Transverse colon (tissue), 4 donors: Measurements from ENCODE around the gene PRR19. TPM values are rescaled to one million over a fixed set of nuclear protein-coding genes. Genes with fewer than 3 reads are reported as not detected.

Source experiments
- DNase-seq: peaks from one replicate; pipeline ENCODE4 v3.0.0-alpha.2; 2019
- H3K27ac ChIP-seq, 4 donors: fragments of 200-600 bp; sonication (generic); 2 replicates each; pipeline ENCODE4 v1.5.1; 2016 to 2018; ENCODE audit warnings: inconsistent platforms in 4 of 4
- H3K27me3 ChIP-seq: fragments of 200-600 bp; sonication (generic); 2 replicates; pipeline ENCODE4 v1.5.1; 2017; ENCODE audit warnings: inconsistent platforms
- H3K36me3 ChIP-seq, 4 donors: fragments of 200-600 bp; sonication (generic); 2 replicates each; pipeline ENCODE4 v1.5.1; 2017 to 2019; ENCODE audit warnings: inconsistent platforms in 4 of 4
- H3K4me1 ChIP-seq, 4 donors: fragments of 200-600 bp; sonication (generic); 2 replicates each; pipeline ENCODE4 v1.5.1; 2017 to 2020; ENCODE audit warnings: inconsistent platforms in 4 of 4
- H3K4me3 ChIP-seq, 4 donors: fragments of 200-600 bp; sonication (generic); 1 replicate in 1 of 4; 2 replicates in 3 of 4; pipeline versions ENCODE4 v1.5.1 to v1.6.1; 2017 to 2019; ENCODE audit warnings: inconsistent platforms in 4 of 4
- H3K9me3 ChIP-seq, 2 donors: fragments of 200-600 bp; sonication (generic); 2 replicates each; pipeline ENCODE4 v1.5.1; 2017 to 2019; ENCODE audit warnings: inconsistent platforms in 2 of 2
- EP300 ChIP-seq: sonication (generic); formaldehyde crosslinking; IDR thresholded peaks from one replicate; pipeline ENCODE4 v1.6.1; 2017; ENCODE audit warnings: antibody characterized with exemption, low read depth
- POLR2A ChIP-seq: fragments of 450-650 bp; IDR thresholded peaks from one replicate; pipeline ENCODE4 v1.6.1; 2016; ENCODE audit warnings: antibody characterized with exemption, mild to moderate bottlenecking, moderate library complexity
- POLR2AphosphoS5 ChIP-seq, 3 donors: sonication (generic); formaldehyde crosslinking; IDR thresholded peaks; one replicate each; pipeline ENCODE4 v1.6.1; 2016; ENCODE audit warnings: antibody characterized with exemption in 3 of 3
- WGBS, 2 donors: methylation state at CpG; one replicate each; pipeline ENCODE4 v1.1.5; 2018; ENCODE audit warnings: low coverage in 1 of 2; 5-methylcytosine and 5-hydroxymethylcytosine counted together
- in situ Hi-C, 4 donors: fragments of 200-750 bp; cut with MboI; loops; one replicate each; pipeline versions ENCODE4 v1.15.0 to v1.15.1; 2017; ENCODE audit warnings: low sequenced_read_pairs in 3 of 4, low pct_ligation_motif_present in 1 of 4, low pct_unique_long_range_greater_than_20kb in 1 of 4
- intact Hi-C: fragments of 100-400 bp; cut with DNase I; formaldehyde crosslinking; loops from one replicate; pipeline ENCODE4 v1.15.1; 2023; ENCODE audit warnings: low total_unique reads
- total RNA-seq, 4 donors: library from RNA; depleted of rRNA; stranded (reverse); fragments of >200 nt; gene quantifications; one replicate each; pipeline ENCODE4 v1.1.0, GENCODE V29; 2016
- TF ChIP-seq, protein P1 (sequence below), 5 experiments: fragments of 200-600 bp in 3 of 5; fragments of 450-650 bp in 2 of 5; sonication (generic) in 3 of 5; IDR thresholded peaks; 1 replicate in 2 of 5; 2 replicates in 3 of 5; pipeline ENCODE4 v1.5.1; 2016 to 2017; ENCODE audit warnings: antibody characterized with exemption in 5 of 5, inconsistent platforms in 3 of 5, mild to moderate bottlenecking in 2 of 5, moderate library complexity in 1 of 5

PRR19 gene
- total RNA-seq, 4 donors from 2014 or later, result 0.41 to 0.79 TPM; not detected in 2

DNA sequence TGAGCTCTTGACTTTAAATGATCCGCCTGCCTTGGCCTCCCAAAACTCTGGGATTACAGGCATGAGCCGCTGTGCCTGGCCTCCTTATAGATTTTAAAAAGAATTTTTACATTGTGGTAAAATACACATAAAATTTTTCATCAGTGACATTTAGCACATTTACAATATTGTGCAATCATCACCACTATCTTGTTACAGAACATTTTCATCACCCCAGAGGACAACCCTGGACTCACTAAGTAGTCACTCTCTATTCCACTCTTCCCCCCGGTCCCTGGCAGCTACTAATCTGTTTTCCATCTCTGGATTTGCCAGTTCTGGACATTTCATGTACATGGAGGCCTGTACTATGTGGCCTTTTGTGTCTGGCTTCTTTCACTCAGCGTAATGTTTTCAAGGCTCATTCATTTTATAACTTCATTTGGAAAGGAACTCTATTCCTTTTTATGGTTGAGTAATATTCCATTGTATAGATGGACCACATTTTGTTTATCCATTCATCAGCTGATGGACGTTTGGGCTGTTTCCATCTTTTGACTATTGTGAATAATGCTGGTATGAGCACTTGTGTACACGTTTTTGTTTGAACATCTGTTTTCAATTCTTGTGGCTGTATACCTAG is 43.4 kb downstream of the PRR19 start:
- H3K4me1 ChIP-seq, result no peaks in the 10 kb centered on the region
- no peak for DNase-seq
- H3K27me3 ChIP-seq, result no peaks in the 10 kb centered on the region
- TF ChIP-seq POLR2AphosphoS5 (IDR thresholded peaks at IDR 0.05), result no peak
- TF ChIP-seq POLR2A, result no peak
- no peak for TF ChIP-seq EP300
- TF ChIP-seq, protein P1, sequence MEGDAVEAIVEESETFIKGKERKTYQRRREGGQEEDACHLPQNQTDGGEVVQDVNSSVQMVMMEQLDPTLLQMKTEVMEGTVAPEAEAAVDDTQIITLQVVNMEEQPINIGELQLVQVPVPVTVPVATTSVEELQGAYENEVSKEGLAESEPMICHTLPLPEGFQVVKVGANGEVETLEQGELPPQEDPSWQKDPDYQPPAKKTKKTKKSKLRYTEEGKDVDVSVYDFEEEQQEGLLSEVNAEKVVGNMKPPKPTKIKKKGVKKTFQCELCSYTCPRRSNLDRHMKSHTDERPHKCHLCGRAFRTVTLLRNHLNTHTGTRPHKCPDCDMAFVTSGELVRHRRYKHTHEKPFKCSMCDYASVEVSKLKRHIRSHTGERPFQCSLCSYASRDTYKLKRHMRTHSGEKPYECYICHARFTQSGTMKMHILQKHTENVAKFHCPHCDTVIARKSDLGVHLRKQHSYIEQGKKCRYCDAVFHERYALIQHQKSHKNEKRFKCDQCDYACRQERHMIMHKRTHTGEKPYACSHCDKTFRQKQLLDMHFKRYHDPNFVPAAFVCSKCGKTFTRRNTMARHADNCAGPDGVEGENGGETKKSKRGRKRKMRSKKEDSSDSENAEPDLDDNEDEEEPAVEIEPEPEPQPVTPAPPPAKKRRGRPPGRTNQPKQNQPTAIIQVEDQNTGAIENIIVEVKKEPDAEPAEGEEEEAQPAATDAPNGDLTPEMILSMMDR (IDR thresholded peaks at IDR 0.05), result no peak
- H3K36me3 ChIP-seq, result peaks cover 0 to 7% (median 0%) of the 10 kb centered on the region in 4 donors
- no peak overlapping the region for H3K4me3 ChIP-seq
- H3K27ac ChIP-seq, result no peak overlapping the region
- intact Hi-C loops, result no loop called here
- no peaks in the 10 kb centered on the region for H3K9me3 ChIP-seq
- WGBS, 2 donors, result 79 to 83% methylated on average over 3 to 6 of the region's 6 CpGs
- in situ Hi-C loops, result no loop called here

DNA sequence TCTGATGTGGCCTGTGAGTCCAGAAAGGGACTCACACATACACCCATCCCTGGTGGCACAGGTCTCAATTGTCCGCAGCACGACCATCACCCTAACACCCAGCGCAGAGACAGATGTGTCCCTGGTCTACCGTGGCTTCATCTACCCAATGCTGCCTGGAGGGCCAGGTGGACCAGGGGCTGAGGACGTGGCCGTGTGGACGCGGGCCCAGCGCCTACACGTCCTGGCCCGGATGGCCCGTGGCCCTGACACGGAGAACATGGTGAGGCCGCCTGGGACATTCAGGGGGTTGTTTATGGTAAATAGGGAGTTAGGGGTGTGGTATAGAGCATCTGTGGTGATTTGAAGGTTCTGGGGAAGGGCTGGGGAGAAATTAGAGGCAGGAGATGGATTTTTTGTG is 46.3 kb downstream of the PRR19 start:
- peaks cover 0 to 7% (median 0%) of the 10 kb centered on the region in 4 donors for H3K36me3 ChIP-seq
- in situ Hi-C loops, result no loop called here
- H3K9me3 ChIP-seq, result no peaks in the 10 kb centered on the region
- WGBS, 2 donors, result 94% methylated on average over 14 of the region's 14 CpGs; no CpG with 5 or more reads in 1 of the 2 donors
- no peak for DNase-seq
- H3K27ac ChIP-seq, result no peak overlapping the region
- intact Hi-C loops, result no loop called here
- no peaks in the 10 kb centered on the region for H3K27me3 ChIP-seq
- H3K4me3 ChIP-seq, result no peak overlapping the region
- TF ChIP-seq POLR2AphosphoS5 (IDR thresholded peaks at IDR 0.05) (no peak), POLR2A (no peak), EP300 (no peak)
- TF ChIP-seq, protein P1 (IDR thresholded peaks at IDR 0.05), result no peak
- no peaks in the 10 kb centered on the region for H3K4me1 ChIP-seq

DNA sequence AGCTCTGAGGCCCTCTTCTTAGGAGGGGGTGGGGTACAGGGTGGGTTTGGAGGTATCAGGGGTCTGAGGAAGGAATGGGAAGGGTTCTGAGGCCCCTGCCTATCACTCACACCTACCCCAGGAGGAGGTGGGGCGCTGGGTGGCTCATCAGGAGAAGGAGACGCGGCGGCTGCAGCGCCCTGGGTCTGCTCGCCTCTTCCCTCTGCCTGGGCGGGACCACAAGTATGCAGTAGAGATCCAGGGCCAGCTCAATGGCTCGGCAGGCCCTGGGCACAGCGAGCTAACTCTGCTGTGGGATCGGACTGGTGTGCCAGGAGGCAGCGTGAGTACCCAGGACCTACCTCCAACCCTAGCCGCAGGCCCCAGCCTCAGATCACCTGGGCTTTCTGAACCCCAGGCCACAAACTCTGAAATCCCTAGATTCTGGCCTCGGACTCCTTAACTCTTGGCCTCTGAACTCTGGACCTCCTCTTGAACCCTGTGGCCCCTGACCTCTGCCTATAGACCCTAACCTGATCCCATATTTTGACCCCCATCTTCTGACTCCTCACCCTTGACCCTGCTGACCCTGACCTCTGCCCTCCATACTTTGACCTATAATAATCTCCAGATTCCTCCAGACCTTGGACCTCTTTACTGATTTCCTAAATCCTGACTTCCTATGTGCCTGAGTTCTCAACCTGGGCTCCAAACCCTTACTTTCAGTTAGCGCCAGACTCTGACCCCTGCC is 47.6 kb downstream of the PRR19 start:
- Histone ChIP-seq H3K9me3 (no peaks in the 10 kb centered on the region), H3K27me3 (no peaks in the 10 kb centered on the region), H3K4me3 (no peak overlapping the region), H3K4me1 (no peaks in the 10 kb centered on the region), H3K36me3 (peaks cover 0 to 7% (median 0%) of the 10 kb centered on the region in 4 donors), H3K27ac (no peak overlapping the region)
- in situ Hi-C loops, result no loop called here
- 90 to 100% methylated on average over 6 to 14 of the region's 14 CpGs for WGBS, 2 donors
- DNase-seq, result no peak
- intact Hi-C loops, result no loop called here
- TF ChIP-seq POLR2A, result no peak
- TF ChIP-seq, protein P1 (IDR thresholded peaks at IDR 0.05), result no peak
- no peak for TF ChIP-seq EP300
- TF ChIP-seq POLR2AphosphoS5 (IDR thresholded peaks at IDR 0.05), result no peak

DNA sequence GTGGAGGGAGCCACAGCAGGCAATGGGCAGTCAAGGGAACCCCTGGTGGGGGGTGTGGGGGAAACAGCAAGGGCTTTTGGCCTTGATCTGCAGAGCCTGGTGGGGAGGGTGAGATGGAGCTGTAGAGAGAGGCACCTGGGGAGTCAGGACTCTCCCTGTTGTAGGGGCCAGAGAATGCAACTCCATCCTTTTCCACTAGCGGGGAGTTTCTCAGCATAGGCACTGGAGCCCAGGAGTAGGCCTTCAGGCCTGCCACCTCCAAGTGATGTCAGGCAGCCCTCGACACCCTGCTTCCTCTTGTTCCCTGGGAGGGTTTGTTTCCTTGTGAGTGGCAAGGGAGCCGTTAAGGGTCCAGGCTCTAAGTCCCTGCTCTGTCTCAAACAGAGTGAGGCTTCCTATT is 48.5 kb downstream of the PRR19 start:
- TF ChIP-seq EP300 (no peak), POLR2A (no peak), POLR2AphosphoS5 (IDR thresholded peaks at IDR 0.05) (no peak)
- TF ChIP-seq, protein P1 (IDR thresholded peaks at IDR 0.05), result no peak
- WGBS, 2 donors, result 88% methylated on average over 3 of the region's 3 CpGs; no CpG with 5 or more reads in 1 of the 2 donors
- Histone ChIP-seq H3K4me1 (no peaks in the 10 kb centered on the region), H3K9me3 (no peaks in the 10 kb centered on the region), H3K4me3 (no peak overlapping the region), H3K36me3 (peaks cover 0 to 2% (median 0%) of the 10 kb centered on the region in 4 donors), H3K27ac (no peak overlapping the region), H3K27me3 (no peaks in the 10 kb centered on the region)
- in situ Hi-C loops (no loop called here), intact Hi-C loops (no loop called here)
- DNase-seq, result no peak
